GM12878 (cell line): Measurements from ENCODE around the gene SP3. TPM values are rescaled to one million over a fixed set of nuclear protein-coding genes. Genes with fewer than 3 reads are reported as not detected.

Source experiments
- ATAC-seq: fragments of 200-7000 bp; cut with Tn5 transposase; 3 replicates; pipeline ENCODE4 v1.9.1; 2020; ENCODE audit warnings: mild to moderate bottlenecking, moderate library complexity
- BruUV-seq: library from RNA; stranded (reverse); fragments of 400-500 nt; replicated peaks from 2 replicates; lab custom pipeline; 2021; lab: Mats Ljungman, UMichigan
- CTCF ChIA-PET: fragments of 300-600 bp; sonication (Branson Sonifier 250); formaldehyde crosslinking; extraction: SDS; loops from one replicate; lab custom pipeline; 2021; ENCODE audit warnings: inconsistent platforms; lab: Yijun Ruan, JAX
- POLR2A ChIA-PET: fragments of 350-600 bp; formaldehyde crosslinking; extraction: SDS; loops from one replicate; lab custom pipeline; 2021; ENCODE audit warnings: inconsistent platforms; lab: Charles Lee
- RAD21 ChIA-PET: fragments of 300-600 bp; sonication (Branson Sonifier 250); formaldehyde crosslinking; loops from one replicate; lab custom pipeline; 2023; ENCODE audit warnings: antibody characterized with exemption; ENCODE audit not compliant: unreplicated experiment; lab: Charles Lee
- SMC1A ChIA-PET: fragments of 300-600 bp; sonication (Branson Sonifier 250); formaldehyde crosslinking; loops from one replicate; lab custom pipeline; 2023; ENCODE audit not compliant: unreplicated experiment, uncharacterized antibody; lab: Charles Lee
- DNase-seq: peaks from one replicate; pipeline ENCODE4 v3.0.0-alpha.2; 2011; ENCODE audit warnings: low read depth, low spot score
- FAIRE-seq: peaks from 3 replicates; lab custom pipeline; 2011; peaks lifted over from hg19 to GRCh38; lab: Jason Lieb, UNC
- H2AFZ ChIP-seq: 2 replicates; pipeline ENCODE4 v1.6.0; 2011; ENCODE audit warnings: low read depth, low read length, control low read depth; ENCODE audit not compliant: control insufficient read depth
- H3K27ac ChIP-seq: 2 replicates; pipeline ENCODE4 v1.5.1; 2011; ENCODE audit warnings: control low read depth; ENCODE audit not compliant: control insufficient read depth, insufficient read depth
- H3K27me3 ChIP-seq, 2 experiments: replicated peaks in 1 of 2; 2 replicates each; pipeline versions ENCODE4 v1.6.0 to v1.6.1; 2011; ENCODE audit warnings: low read length in 1 of 2; ENCODE audit not compliant: control insufficient read depth in 2 of 2, insufficient read depth in 2 of 2
- H3K36me3 ChIP-seq, 2 experiments: 2 replicates each; pipeline ENCODE4 v1.5.1; 2011; ENCODE audit warnings: low read length in 1 of 2; ENCODE audit not compliant: control insufficient read depth in 2 of 2, insufficient read depth in 2 of 2
- H3K4me1 ChIP-seq: 2 replicates; pipeline ENCODE4 v1.6.1; 2011; ENCODE audit warnings: mild to moderate bottlenecking, low read length, moderate library complexity, mixed read lengths; ENCODE audit not compliant: control insufficient read depth, insufficient read depth
- H3K4me2 ChIP-seq: 2 replicates; pipeline ENCODE4 v1.6.0; 2011; ENCODE audit warnings: control low read depth; ENCODE audit not compliant: control insufficient read depth, insufficient read depth
- H3K4me3 ChIP-seq: fragments of 200-600 bp; sonication (generic); 2 replicates; pipeline ENCODE4 v1.5.1; 2016
- H3K79me2 ChIP-seq: 2 replicates; pipeline ENCODE4 v1.6.0; 2011; ENCODE audit warnings: low read length; ENCODE audit not compliant: control insufficient read depth, insufficient read depth
- H3K9ac ChIP-seq: 2 replicates; pipeline ENCODE4 v1.8.0; 2011; ENCODE audit warnings: low read length, control low read depth, mixed read lengths; ENCODE audit not compliant: control insufficient read depth, insufficient read depth
- H3K9me3 ChIP-seq: replicated peaks from 3 replicates; pipeline ENCODE4 v1.5.1; 2011; ENCODE audit warnings: mild to moderate bottlenecking, low read length; ENCODE audit not compliant: control insufficient read depth, insufficient read depth
- H4K20me1 ChIP-seq: 2 replicates; pipeline ENCODE4 v1.6.0; 2011; ENCODE audit not compliant: control insufficient read depth, insufficient read depth
- BACH1 ChIP-seq: fragments of 450-650 bp; IDR thresholded peaks from 2 replicates; pipeline ENCODE4 v1.6.1; 2017; ENCODE audit warnings: mild to moderate bottlenecking, borderline replicate concordance
- BCL11A ChIP-seq: IDR thresholded peaks from 2 replicates; pipeline ENCODE4 v1.6.1; 2011; ENCODE audit warnings: low read depth, low read length
- BCL3 ChIP-seq: IDR thresholded peaks from 2 replicates; pipeline ENCODE4 v1.6.1; 2011; ENCODE audit warnings: borderline replicate concordance, low read depth, mild to moderate bottlenecking, moderate library complexity, low read length; ENCODE audit not compliant: insufficient read depth, poor library complexity, severe bottlenecking
- CREB1 ChIP-seq: IDR thresholded peaks from 2 replicates; pipeline ENCODE4 v1.6.1; 2012; ENCODE audit warnings: low read depth, mild to moderate bottlenecking, inconsistent platforms
- CREM ChIP-seq: IDR thresholded peaks from 2 replicates; pipeline ENCODE4 v1.6.1; 2014; ENCODE audit warnings: antibody characterized with exemption, low read depth
- EED ChIP-seq: sonication (generic); IDR thresholded peaks from 2 replicates; pipeline ENCODE4 v1.6.1; 2016; ENCODE audit warnings: antibody characterized with exemption, low read depth
- FOXK2 ChIP-seq: fragments of 450-650 bp; IDR thresholded peaks from 2 replicates; pipeline ENCODE4 v1.6.1; 2017; ENCODE audit warnings: mild to moderate bottlenecking, moderate library complexity
- NFXL1 ChIP-seq: fragments of 450-650 bp; IDR thresholded peaks from 2 replicates; pipeline ENCODE4 v1.6.1; 2017; ENCODE audit warnings: antibody characterized with exemption, mild to moderate bottlenecking, borderline replicate concordance
- POLR2AphosphoS5 ChIP-seq: IDR thresholded peaks from 2 replicates; pipeline ENCODE4 v1.6.1; 2011; ENCODE audit warnings: mild to moderate bottlenecking, low read length, inconsistent platforms
- SREBF1 ChIP-seq: IDR thresholded peaks from 2 replicates; pipeline ENCODE4 v1.6.1; 2012; ENCODE audit warnings: mild to moderate bottlenecking, low read length
- TAF1 ChIP-seq: IDR thresholded peaks from 2 replicates; pipeline ENCODE4 v1.6.1; 2011; ENCODE audit warnings: mild to moderate bottlenecking, low read depth, low read length, borderline replicate concordance
- TCF3 ChIP-seq: IDR thresholded peaks from 2 replicates; pipeline ENCODE4 v1.6.1; 2012; ENCODE audit warnings: low read depth, mild to moderate bottlenecking, low read length, borderline replicate concordance; ENCODE audit not compliant: insufficient read depth
- YBX1 ChIP-seq: fragments of 450-650 bp; IDR thresholded peaks from 2 replicates; pipeline ENCODE4 v1.6.1; 2016; ENCODE audit warnings: antibody characterized with exemption
- ZBTB4 ChIP-seq: fragments of 450-650 bp; formaldehyde crosslinking; IDR thresholded peaks from 2 replicates; pipeline ENCODE4 v1.4.0; 2022; ENCODE audit warnings: mild to moderate bottlenecking, moderate library complexity
- WGBS: methylation state at CpG from one replicate; pipeline ENCODE4 v1.1.6; 2016; ENCODE audit warnings: low lambda C conversion rate; ENCODE audit not compliant: insufficient replicate concordance, insufficient coverage; ENCODE audit errors: missing lambda C conversion rate; 5-methylcytosine and 5-hydroxymethylcytosine counted together
- in situ Hi-C: fragments of 300-500 bp; cut with MboI; formaldehyde crosslinking; loops from 9 replicates; pipeline ENCODE4 v1.14.3; 2018; ENCODE audit warnings: mixed read lengths
- intact Hi-C: fragments of 100-400 bp; cut with micrococcal nuclease; formaldehyde crosslinking; loops from one replicate; pipeline ENCODE4 v1.14.2; 2022; ENCODE audit not compliant: unreplicated experiment
- polyA plus RNA-seq, 11 experiments: library from polyadenylated mRNA; depleted of rRNA in 4 of 11; unstranded in 6 of 11; stranded (reverse) in 5 of 11; fragments of >200 nt; fragmentation: Nextera tagmentation in 4 of 11; fragmentation: Illumina TruSeq in 1 of 11; extraction: Ambion mirVana in 4 of 11; extraction: Trizol in 1 of 11; gene quantifications; 1 replicate in 1 of 11; 2 replicates in 10 of 11; pipeline versions ENCODE4 v1.2.1 to v1.2.3, GENCODE V29; 2011 to 2016; ENCODE audit warnings: inconsistent platforms in 2 of 11, missing spikeins in 2 of 11, low read depth in 1 of 11
- total RNA-seq, 4 experiments: library from RNA; depleted of rRNA in 3 of 4; stranded (reverse); fragments of >200 nt in 3 of 4; fragmentation: Illumina TruSeq in 1 of 4; extraction: Trizol in 1 of 4; gene quantifications; 2 replicates each; pipeline versions ENCODE4 v1.2.1 to v1.2.3, GENCODE V29; 2013 to 2021

SP3 gene
- total and polyA plus RNA-seq, 10 of the 15 experiments (the other 5 are each of a cell fraction or from before 2014, with no cell fraction given), result 9.9 to 87.6 (median 52.4) TPM

- Histone ChIP-seq H3K9me3 (no peaks in the 10 kb centered on the region), H3K27me3 (no peaks in the 10 kb centered on the region), H3K79me2 (no peaks in the 10 kb centered on the region), H4K20me1 (no peaks in the 10 kb centered on the region), H2AFZ (no peak overlapping the region), H3K4me1 (peaks cover 38% of the 10 kb centered on the region), H3K27ac (peak overlapping the region; percentile 22; the same call in 1 of the 2 replicates), H3K4me3 (no peak overlapping the region), H3K36me3 (no peaks in the 10 kb centered on the region), H3K9ac (no peak overlapping the region), H3K4me2 (peak overlapping the region; percentile 36; the same call in 1 of the 2 replicates)
- in situ Hi-C loops, result no loop called here
- DNase-seq (no peak), FAIRE-seq (no peak), ATAC-seq (no peak)
- 90% methylated on average over 6 of the region's 6 CpGs for WGBS
- intact Hi-C loops, result no loop called here
- SMC1A ChIA-PET, result no interaction called here
- TF ChIP-seq YBX1 (no peak), TCF3 (no peak), CREB1 (no peak), ZBTB4 (CRISPR knock-in tag) (no peak), CREM (no peak), BCL3 (no peak), POLR2AphosphoS5 (no peak), NFXL1 (no peak), FOXK2 (no peak), TAF1 (no peak), EED (no peak), BCL11A (no peak), SREBF1 (no peak), BACH1 (no peak)
- no TSS peak for BruUV-seq
- CTCF ChIA-PET, result no interaction called here
- RAD21 ChIA-PET, result no interaction called here
- POLR2A ChIA-PET, result no interaction called here
These were observed 25.1 kb upstream of the SP3 start for GRCh38 chr2:173990245-173990644.
